IMR-90 (cell line): ENCODE results near the gene PTPRG. TPM values are rescaled to one million over a fixed set of nuclear protein-coding genes. Genes with fewer than 3 reads are reported as not detected.

ENCODE experiments used
- ATAC-seq: fragments of 200-7000 bp; cut with Tn5 transposase; 2 replicates; pipeline ENCODE4 v1.9.1; 2020; ENCODE audit warnings: low read depth, mild to moderate bottlenecking, moderate library complexity
- BruUV-seq: library from RNA; stranded (reverse); fragments of 400-500 nt; replicated peaks from 2 replicates; lab custom pipeline; 2021; lab: Mats Ljungman, UMichigan
- CTCF ChIA-PET: fragments of 300-600 bp; formaldehyde crosslinking; extraction: SDS; loops from one replicate; lab custom pipeline; 2021; ENCODE audit warnings: antibody characterized with exemption; lab: Yijun Ruan, JAX
- POLR2A ChIA-PET: fragments of 300-600 bp; sonication (Branson Sonifier 250); formaldehyde crosslinking; loops from one replicate; lab custom pipeline; 2022; ENCODE audit warnings: antibody characterized with exemption; ENCODE audit not compliant: unreplicated experiment; lab: Charles Lee
- DNase-seq: peaks from one replicate; pipeline ENCODE4 v3.0.0; 2013
- H2AFZ ChIP-seq: replicated peaks from 2 replicates; pipeline ENCODE3; 2013; ENCODE audit warnings: low read length, mild to moderate bottlenecking; ENCODE audit not compliant: poor library complexity
- H2AK5ac ChIP-seq: 2 replicates; pipeline ENCODE4 v1.6.1; 2013; ENCODE audit warnings: low read depth, low read length, inconsistent platforms
- H2AK9ac ChIP-seq: replicated peaks from 2 replicates; pipeline ENCODE3; 2013; ENCODE audit warnings: mild to moderate bottlenecking, low read depth, low read length, moderate library complexity; ENCODE audit not compliant: poor library complexity
- H2BK120ac ChIP-seq: 2 replicates; pipeline ENCODE4 v1.6.1; 2013; ENCODE audit warnings: low read depth, low read length, inconsistent platforms
- H2BK15ac ChIP-seq: 3 replicates; pipeline ENCODE4 v1.6.1; 2013; ENCODE audit warnings: low read depth, low read length, inconsistent platforms
- H2BK20ac ChIP-seq: 2 replicates; pipeline ENCODE4 v1.6.1; 2013; ENCODE audit warnings: low read depth, mild to moderate bottlenecking, inconsistent platforms, low read length, moderate library complexity
- H2BK5ac ChIP-seq: 2 replicates; pipeline ENCODE4 v1.6.1; 2013; ENCODE audit warnings: mild to moderate bottlenecking, low read depth, low read length, inconsistent platforms; ENCODE audit not compliant: poor library complexity, severe bottlenecking
- H3K14ac ChIP-seq: replicated peaks from 2 replicates; pipeline ENCODE4 v1.6.1; 2013; ENCODE audit warnings: low read depth, low read length, inconsistent platforms
- H3K18ac ChIP-seq: 2 replicates; pipeline ENCODE4 v1.6.1; 2013; ENCODE audit warnings: low read depth, low read length, control low read depth
- H3K23ac ChIP-seq: 2 replicates; pipeline ENCODE4 v1.6.1; 2013; ENCODE audit warnings: low read depth, low read length, inconsistent platforms
- H3K27ac ChIP-seq: 2 replicates; pipeline ENCODE4 v1.5.1; 2013; ENCODE audit warnings: mild to moderate bottlenecking, control low read depth, low read length; ENCODE audit not compliant: insufficient read depth
- H3K27me3 ChIP-seq: 2 replicates; pipeline ENCODE4 v1.6.1; 2013; ENCODE audit warnings: low read length; ENCODE audit not compliant: control insufficient read depth, insufficient read depth
- H3K36me3 ChIP-seq: 2 replicates; pipeline ENCODE4 v1.6.1; 2013; ENCODE audit warnings: low read length, mixed read lengths; ENCODE audit not compliant: control insufficient read depth, insufficient read depth
- H3K4ac ChIP-seq: 2 replicates; pipeline ENCODE4 v1.6.1; 2013; ENCODE audit warnings: low read depth, low read length, inconsistent platforms
- H3K4me1 ChIP-seq: 2 replicates; pipeline ENCODE4 v1.6.1; 2013; ENCODE audit warnings: low read length, mixed read lengths; ENCODE audit not compliant: control insufficient read depth, insufficient read depth
- H3K4me2 ChIP-seq: 2 replicates; pipeline ENCODE4 v1.6.1; 2013; ENCODE audit warnings: low read depth, mild to moderate bottlenecking, control low read depth, low read length, moderate library complexity
- H3K4me3 ChIP-seq: 2 replicates; pipeline ENCODE4 v1.5.1; 2013; ENCODE audit warnings: low read depth, mild to moderate bottlenecking, control low read depth, low read length, moderate library complexity; ENCODE audit not compliant: insufficient read depth
- H3K56ac ChIP-seq: 2 replicates; pipeline ENCODE4 v1.6.1; 2013; ENCODE audit warnings: low read length, inconsistent platforms; ENCODE audit not compliant: insufficient read depth; ENCODE audit errors: extremely low read depth
- H3K79me1 ChIP-seq, 2 experiments: 2 replicates each; pipeline ENCODE4 v1.6.1; 2013; ENCODE audit warnings: low read length in 2 of 2, inconsistent platforms in 1 of 2, low read depth in 1 of 2
- H3K9ac ChIP-seq: 2 replicates; pipeline ENCODE4 v1.6.1; 2013; ENCODE audit warnings: low read depth, low read length, control low read depth
- H3K9me1 ChIP-seq: 2 replicates; pipeline ENCODE4 v1.6.1; 2013; ENCODE audit warnings: low read length, inconsistent platforms; ENCODE audit not compliant: insufficient read depth
- H3K9me3 ChIP-seq: 2 replicates; pipeline ENCODE4 v1.6.1; 2013; ENCODE audit warnings: low read length; ENCODE audit not compliant: control insufficient read depth, insufficient read depth
- H4K20me1 ChIP-seq: 2 replicates; pipeline ENCODE4 v1.6.1; 2013; ENCODE audit warnings: low read length, inconsistent platforms; ENCODE audit not compliant: insufficient read depth
- H4K5ac ChIP-seq: 2 replicates; pipeline ENCODE4 v1.6.1; 2013; ENCODE audit warnings: mild to moderate bottlenecking, low read depth, low read length, control low read depth
- H4K8ac ChIP-seq, 2 experiments: 2 replicates each; pipeline ENCODE4 v1.6.1; 2013; ENCODE audit warnings: low read depth in 2 of 2, low read length in 2 of 2, control low read depth in 1 of 2, inconsistent platforms in 1 of 2
- H4K91ac ChIP-seq: 2 replicates; pipeline ENCODE4 v1.6.1; 2013; ENCODE audit warnings: low read depth, low read length, inconsistent platforms; ENCODE audit not compliant: insufficient read depth
- BHLHE40 ChIP-seq: fragments of 150-350 bp; IDR thresholded peaks from 2 replicates; pipeline ENCODE4 v1.6.1; 2016; ENCODE audit warnings: mild to moderate bottlenecking, low read depth, low read length
- MAZ ChIP-seq: IDR thresholded peaks from 2 replicates; pipeline ENCODE4 v1.6.1; 2012; ENCODE audit warnings: low read depth, mild to moderate bottlenecking, low read length, improper control_type of control experiment, moderate library complexity, borderline replicate concordance
- RCOR1 ChIP-seq: IDR thresholded peaks from 2 replicates; pipeline ENCODE4 v1.6.1; 2012; ENCODE audit warnings: mild to moderate bottlenecking, low read length, improper control_type of control experiment; ENCODE audit not compliant: insufficient replicate concordance
- USF2 ChIP-seq: fragments of 150-350 bp; IDR thresholded peaks from 2 replicates; pipeline ENCODE4 v1.6.1; 2017; ENCODE audit warnings: mild to moderate bottlenecking, antibody characterized with exemption, low read length, low read depth
- WGBS, 2 experiments: methylation state at CpG; one replicate each; pipeline versions ENCODE4 v1.1.5 to v1.1.7; 2013; ENCODE audit warnings: missing lambda C conversion rate in 2 of 2; ENCODE audit not compliant: insufficient read length in 1 of 2; ENCODE audit errors: extremely low coverage in 2 of 2; 5-methylcytosine and 5-hydroxymethylcytosine counted together
- dilution Hi-C: fragments of 300-500 bp; cut with HindIII; formaldehyde crosslinking; loops from one replicate; pipeline ENCODE4 v1.14.3; 2018; ENCODE audit warnings: low sequenced_read_pairs; ENCODE audit not compliant: unreplicated experiment
- in situ Hi-C: fragments of 300-500 bp; cut with MboI; formaldehyde crosslinking; loops from 3 replicates; pipeline ENCODE4 v1.14.3; 2019; ENCODE audit warnings: low sequenced_read_pairs, inconsistent platforms, mixed read lengths
- intact Hi-C: fragments of 100-400 bp; cut with micrococcal nuclease; formaldehyde crosslinking; loops from 2 replicates; pipeline ENCODE4 v1.10.0; 2022
- polyA plus RNA-seq, 3 experiments: library from polyadenylated mRNA; depleted of rRNA; stranded (reverse); fragments of >200 nt; gene quantifications; 2 replicates each; pipeline ENCODE4 v1.2.3, GENCODE V29; 2012; ENCODE audit warnings: low replicate concordance in 1 of 3
- total RNA-seq: library from RNA; depleted of rRNA; stranded (reverse); fragments of >200 nt; gene quantifications from 2 replicates; pipeline ENCODE4 v1.2.3, GENCODE V29; 2012

The PTPRG gene
- total and polyA plus RNA-seq, 2 of the 4 experiments (the other 2 are of a cell fraction), result 7.7 to 31.0 TPM

DNA sequence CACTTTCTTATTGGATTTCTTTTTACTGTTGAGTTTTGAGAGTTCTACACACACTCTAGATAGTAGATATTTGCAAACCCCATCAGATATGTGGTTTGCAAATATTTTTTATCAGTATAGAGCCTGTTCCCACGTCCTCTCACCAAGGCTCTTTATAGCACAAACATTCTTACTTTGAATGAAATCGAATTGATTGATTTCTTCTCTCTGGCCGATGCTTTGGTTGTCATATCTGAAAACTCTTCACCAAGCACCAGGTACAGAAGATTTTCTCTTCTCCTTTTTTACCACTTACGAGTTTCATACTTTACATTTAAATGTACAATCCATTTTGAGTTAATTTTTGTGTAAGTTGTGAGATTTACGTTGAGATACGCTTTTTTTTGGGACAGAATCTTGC lies 163.4 kb downstream of the PTPRG start:
- H3K9me3 ChIP-seq, result no peaks in the 10 kb centered on the region

More for the DNA sequence above, 163.4 kb downstream of the PTPRG start:
- DNase-seq (no peak), ATAC-seq (no peak)
- Histone ChIP-seq H3K27ac (no peak overlapping the region), H3K14ac (no peak overlapping the region), H3K4me2 (no peak overlapping the region), H2BK120ac (no peak overlapping the region), H3K79me1 (peaks cover 18 to 58% of the 10 kb centered on the region in 2 experiments), H2BK5ac (no peak overlapping the region), H3K4me1 (peaks cover 3% of the 10 kb centered on the region; the same call in 1 of the 2 replicates), H4K20me1 (peaks cover 11% of the 10 kb centered on the region; the same call in 1 of the 2 replicates), H2BK20ac (no peak overlapping the region), H3K27me3 (no peaks in the 10 kb centered on the region), H2AK5ac (no peak overlapping the region), H3K18ac (no peak overlapping the region), H3K9me1 (no peaks in the 10 kb centered on the region), H3K4me3 (no peak overlapping the region), H4K91ac (no peak overlapping the region), H2AK9ac (no peak overlapping the region), H2AFZ (no peak overlapping the region), H4K8ac (no peak overlapping the region), H4K5ac (no peak overlapping the region), H3K4ac (no peak overlapping the region), H3K9ac (no peak overlapping the region), H2BK15ac (no peak overlapping the region), H3K36me3 (no peaks in the 10 kb centered on the region), H3K56ac (no peak overlapping the region), H3K23ac (no peak overlapping the region)
- ChIA-PET CTCF (interaction anchor here (0.7 kb wide), 1 partner anchor 37 kb away, joined by 3 read pairs; no protein-coding TSS in a partner anchor), POLR2A (no interaction called here)
- in situ Hi-C loops (no loop called here), intact Hi-C loops (loop anchor here (5.0 kb wide), 2 partner anchors 162 to 1002 kb away; partner anchors contain the start of gene PTPRG), dilution Hi-C loops (no loop called here)
- no TSS peak for BruUV-seq
- no CpG with 5 or more reads among the region's 6 CpGs for WGBS, 2 experiments
- no peak for TF ChIP-seq USF2
- no peak for TF ChIP-seq BHLHE40
- no peak for TF ChIP-seq MAZ
- TF ChIP-seq RCOR1, result no peak
